Uterus (tissue), 2 donors: ENCODE data around the gene DOK7.

ENCODE experiments used
- POLR2A ChIP-seq, 2 donors: fragments of 450-650 bp; IDR thresholded peaks; one replicate each; pipeline ENCODE4 v1.6.1; 2016; ENCODE audit warnings: antibody characterized with exemption in 2 of 2, mild to moderate bottlenecking in 1 of 2, moderate library complexity in 1 of 2
- TF ChIP-seq, protein P1 (sequence below), 4 experiments: fragments of 200-600 bp in 2 of 4; fragments of 450-650 bp in 2 of 4; sonication (generic) in 2 of 4; IDR thresholded peaks; one replicate each; pipeline ENCODE4 v1.5.1; 2016 to 2019; ENCODE audit warnings: antibody characterized with exemption in 4 of 4, mild to moderate bottlenecking in 2 of 4, moderate library complexity in 1 of 4

DNA sequence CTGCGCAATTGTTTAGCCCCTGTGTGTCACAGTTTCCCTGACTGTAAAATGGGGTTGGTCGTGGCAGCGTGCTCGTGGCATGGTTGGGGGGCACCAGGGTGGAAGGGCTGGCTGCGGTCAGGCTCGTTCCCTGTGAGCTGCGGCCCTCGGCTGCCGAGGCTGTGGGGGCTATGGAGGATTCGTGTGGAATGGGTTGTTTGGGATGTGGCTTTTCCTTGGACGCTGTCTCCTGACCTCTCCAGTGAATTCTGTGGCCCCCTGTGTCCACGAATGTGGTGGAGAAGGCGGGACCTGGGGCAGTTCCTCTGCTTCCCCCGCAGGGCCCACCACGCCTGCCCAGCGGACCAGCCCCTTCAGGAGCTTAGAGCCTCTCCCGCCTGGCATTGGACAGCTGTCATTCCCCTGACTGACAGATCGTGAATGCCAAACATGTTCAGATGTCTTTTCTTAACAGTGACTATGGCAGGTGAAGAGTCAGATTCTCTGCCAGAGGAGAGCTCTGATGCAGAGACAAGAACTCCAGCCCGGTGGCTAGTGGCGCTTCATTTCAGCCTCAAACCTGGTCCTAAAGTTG is 38.5 kb upstream of the DOK7 start:
- TF ChIP-seq, protein P1, sequence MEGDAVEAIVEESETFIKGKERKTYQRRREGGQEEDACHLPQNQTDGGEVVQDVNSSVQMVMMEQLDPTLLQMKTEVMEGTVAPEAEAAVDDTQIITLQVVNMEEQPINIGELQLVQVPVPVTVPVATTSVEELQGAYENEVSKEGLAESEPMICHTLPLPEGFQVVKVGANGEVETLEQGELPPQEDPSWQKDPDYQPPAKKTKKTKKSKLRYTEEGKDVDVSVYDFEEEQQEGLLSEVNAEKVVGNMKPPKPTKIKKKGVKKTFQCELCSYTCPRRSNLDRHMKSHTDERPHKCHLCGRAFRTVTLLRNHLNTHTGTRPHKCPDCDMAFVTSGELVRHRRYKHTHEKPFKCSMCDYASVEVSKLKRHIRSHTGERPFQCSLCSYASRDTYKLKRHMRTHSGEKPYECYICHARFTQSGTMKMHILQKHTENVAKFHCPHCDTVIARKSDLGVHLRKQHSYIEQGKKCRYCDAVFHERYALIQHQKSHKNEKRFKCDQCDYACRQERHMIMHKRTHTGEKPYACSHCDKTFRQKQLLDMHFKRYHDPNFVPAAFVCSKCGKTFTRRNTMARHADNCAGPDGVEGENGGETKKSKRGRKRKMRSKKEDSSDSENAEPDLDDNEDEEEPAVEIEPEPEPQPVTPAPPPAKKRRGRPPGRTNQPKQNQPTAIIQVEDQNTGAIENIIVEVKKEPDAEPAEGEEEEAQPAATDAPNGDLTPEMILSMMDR (IDR thresholded peaks at IDR 0.05) = no peak
- no peak for TF ChIP-seq POLR2A (IDR thresholded peaks at IDR 0.05)
